ENCODE results near the gene VTN.

VTN gene, protein sequence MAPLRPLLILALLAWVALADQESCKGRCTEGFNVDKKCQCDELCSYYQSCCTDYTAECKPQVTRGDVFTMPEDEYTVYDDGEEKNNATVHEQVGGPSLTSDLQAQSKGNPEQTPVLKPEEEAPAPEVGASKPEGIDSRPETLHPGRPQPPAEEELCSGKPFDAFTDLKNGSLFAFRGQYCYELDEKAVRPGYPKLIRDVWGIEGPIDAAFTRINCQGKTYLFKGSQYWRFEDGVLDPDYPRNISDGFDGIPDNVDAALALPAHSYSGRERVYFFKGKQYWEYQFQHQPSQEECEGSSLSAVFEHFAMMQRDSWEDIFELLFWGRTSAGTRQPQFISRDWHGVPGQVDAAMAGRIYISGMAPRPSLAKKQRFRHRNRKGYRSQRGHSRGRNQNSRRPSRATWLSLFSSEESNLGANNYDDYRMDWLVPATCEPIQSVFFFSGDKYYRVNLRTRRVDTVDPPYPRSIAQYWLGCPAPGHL

DNA sequence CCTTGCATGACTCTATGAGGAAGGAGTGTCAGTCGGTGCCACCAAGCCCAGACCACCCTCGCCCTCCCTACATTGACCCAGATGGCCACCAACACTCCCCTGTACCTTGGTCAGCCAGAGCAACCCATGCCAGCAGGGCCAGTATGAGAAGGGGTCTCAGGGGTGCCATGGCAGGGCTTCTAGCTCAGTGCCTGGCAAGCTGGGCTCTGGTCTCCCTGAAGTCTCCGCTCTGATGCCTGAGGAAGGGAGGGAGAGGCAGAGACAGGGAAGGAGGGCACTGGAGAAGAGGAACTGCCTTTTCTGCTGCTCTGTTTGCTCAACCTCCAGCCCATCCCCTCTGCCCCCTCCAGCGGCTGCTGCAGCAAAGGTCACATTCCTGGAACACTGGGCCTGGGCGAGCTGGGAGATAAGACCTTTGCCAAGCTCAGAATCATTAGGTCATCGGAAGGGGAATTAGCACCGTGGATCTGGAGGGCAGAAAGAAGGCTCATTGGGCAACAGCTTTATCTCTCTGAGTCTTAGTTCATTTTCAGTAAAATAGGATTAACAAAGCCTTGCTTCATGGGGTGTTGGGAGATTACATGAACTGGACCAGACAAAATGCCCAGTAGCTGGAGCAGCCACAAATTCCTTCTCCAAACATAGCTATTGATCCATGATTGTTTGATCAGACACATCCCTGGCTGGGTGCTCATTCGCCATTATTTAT lies at the start of gene VTN:
Gene VTN (minus strand): TSS at position 273 of the 709 bp plus-strand sequence. CDS start 104 bp downstream, at position 169.
- peak; percentile 23 for DNase-seq (ENCODE audit: low spot score)

DNA sequence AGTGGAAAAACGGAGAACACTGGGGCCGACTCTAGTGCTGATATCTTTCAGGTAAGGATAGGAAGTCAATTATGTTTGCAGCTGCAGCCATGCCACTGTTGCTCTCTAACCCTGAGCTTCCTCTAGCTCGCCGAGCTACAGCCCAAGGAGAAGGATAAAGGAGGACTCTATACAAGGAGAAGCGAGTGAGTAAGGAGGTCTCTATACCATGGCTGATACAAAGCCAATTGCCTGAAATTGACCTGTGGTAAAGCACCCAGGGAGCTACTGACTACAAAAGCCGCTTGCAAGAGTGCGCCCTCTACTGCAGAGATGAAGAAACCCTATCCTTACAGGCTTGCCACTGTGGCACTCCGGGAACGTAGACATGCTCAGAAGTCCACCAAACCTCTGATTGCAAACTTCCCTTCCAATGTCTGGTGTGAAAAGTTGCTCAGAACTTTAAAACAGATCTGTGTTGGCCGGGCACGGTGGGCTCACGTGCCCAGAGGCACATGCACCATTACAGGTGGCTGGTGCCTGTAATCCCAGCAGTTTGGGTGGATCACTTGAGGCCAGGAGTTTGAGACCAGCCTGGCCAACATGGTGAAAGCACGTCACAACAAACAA lies 46.7 kb upstream of the VTN start:
- peak; percentile 76 for DNase-seq (ENCODE audit: low spot score)

DNA sequence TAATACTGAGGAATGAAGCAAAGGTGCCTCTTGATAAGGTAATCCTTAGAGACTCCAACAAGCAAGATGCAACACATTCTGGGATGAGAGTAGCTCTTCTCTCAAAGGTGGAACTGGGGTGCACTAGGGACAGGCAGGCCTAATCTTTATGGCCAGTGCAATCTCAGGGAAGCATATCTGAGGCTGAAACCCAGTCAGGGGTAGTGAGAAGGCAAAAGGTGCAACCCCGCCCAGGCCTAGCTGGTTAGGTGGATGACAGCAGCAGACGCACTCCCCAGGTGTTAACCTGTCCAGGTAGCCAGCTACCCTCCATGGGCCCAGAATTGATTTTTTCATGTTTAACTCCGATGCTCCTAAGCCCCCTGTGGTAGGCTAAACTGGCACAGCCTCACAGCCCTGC lies 45.8 kb upstream of the VTN start:
- no peak for DNase-seq (ENCODE audit: low spot score)

DNA sequence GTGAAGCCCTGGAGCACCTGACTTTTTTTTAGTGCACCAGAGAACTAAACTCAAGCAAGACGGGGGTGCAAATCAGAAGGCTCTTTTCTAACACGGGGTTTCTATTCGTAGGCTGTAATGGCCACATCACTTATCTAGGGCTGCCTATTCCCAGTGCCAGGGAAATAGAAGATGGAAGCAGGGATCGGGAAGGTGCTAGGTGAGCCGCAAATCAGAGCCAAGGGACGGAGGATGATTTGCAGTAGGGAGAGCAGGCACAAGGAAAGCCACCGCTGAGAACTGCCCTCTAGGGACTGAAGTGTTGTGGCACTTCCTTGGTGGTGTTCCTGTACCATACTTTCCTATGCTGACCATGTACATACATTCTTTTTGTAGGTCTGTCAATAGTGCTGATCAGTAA lies 43.7 kb upstream of the VTN start:
- no peak for DNase-seq (ENCODE audit: low spot score)

DNA sequence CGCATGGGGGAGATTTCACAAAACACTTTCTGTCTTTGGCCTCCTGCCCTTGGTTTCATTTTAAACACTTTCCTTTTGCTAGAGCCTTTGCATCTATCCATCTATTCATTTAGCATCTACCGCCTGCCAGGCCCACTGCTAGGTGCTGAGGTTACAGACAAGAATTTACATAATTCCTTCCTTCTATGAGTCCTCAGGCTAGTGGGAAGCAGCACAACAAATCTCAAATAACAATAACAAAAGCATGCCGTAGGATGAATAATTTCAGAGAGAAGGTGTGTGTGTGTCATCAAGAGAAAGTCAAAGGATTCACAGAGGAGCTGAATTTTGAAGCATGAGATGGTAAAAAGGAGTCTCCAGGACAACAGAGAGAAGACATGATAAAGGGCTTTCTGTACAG lies 42.0 kb upstream of the VTN start:
- DNase-seq (ENCODE audit: low spot score) = no peak

DNA sequence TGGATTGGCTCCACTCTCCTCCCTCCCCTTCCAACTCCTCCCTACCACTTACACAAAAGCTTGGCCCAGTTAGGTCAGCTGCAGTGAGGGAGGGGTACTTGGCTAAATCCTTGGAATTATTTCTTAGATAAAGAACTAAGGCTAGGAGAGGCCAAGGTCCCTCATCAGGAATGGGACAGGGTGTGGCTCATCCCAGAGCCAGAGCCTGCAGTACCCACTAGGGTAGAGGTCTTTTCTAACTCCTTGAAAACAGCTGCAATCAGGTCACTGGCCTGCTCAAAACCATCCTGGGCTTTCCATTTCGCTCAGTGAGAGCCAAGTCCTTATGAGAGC lies 37.8 kb upstream of the VTN start:
- DNase-seq (ENCODE audit: low spot score) = no peak

DNA sequence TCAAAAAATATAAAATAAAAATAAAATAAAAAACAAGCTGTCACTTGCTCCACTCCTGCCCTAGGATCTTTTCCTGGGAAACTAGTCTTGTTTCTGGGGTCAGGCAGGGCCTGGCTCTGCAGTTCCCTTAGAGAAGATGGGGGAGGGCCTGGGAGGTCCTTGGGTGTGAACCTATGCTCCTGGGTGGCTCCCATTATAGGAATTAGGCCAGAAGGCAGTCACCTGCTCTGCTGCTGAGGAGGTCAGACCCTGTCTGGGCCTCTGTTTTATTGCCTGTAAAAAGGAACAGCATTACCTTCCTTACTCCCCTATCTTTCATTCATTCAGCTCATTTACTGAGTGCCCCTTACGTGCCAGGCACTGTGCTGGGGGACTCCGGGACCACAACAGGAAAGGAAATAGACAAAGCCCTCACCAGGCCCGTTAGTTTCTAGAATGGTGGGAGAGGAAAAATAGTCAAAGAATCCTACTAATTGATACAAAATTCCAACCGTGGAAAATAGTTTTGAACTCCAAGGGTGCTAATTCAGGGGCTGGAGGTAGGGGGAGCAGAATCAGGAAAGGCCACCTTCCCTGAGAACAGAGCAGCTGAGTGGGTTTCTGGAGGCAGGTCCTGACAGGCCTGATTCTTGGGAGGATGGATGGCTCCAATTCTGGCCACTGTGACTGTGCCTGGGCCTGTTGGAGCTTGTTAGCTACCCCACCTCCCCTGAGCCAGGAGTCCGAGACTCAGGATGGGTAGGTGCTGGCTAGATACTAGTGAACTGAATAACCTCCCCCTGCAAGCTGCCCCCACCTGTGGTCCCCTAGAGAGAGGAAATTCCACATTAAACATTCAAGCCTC lies 37.2 kb upstream of the VTN start:
- no peak for DNase-seq (ENCODE audit: low spot score)

DNA sequence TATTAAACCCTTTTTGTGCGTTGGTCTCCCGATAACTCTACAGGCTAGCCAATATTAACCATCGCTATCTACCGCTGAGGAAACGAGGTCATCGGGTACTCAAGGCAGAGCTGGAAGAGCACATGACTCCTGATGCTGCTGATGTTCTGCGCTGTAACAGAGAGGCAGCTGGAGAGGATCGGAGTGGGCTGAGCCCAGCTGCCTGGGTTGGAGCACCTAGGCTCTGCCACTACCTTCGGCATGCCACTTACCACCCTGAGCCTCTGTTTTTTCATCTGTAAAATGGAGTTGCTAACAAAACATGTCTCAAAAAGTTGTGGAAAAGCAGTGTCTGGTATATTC lies 36.3 kb upstream of the VTN start:
- no peak for DNase-seq (ENCODE audit: low spot score)

DNA sequence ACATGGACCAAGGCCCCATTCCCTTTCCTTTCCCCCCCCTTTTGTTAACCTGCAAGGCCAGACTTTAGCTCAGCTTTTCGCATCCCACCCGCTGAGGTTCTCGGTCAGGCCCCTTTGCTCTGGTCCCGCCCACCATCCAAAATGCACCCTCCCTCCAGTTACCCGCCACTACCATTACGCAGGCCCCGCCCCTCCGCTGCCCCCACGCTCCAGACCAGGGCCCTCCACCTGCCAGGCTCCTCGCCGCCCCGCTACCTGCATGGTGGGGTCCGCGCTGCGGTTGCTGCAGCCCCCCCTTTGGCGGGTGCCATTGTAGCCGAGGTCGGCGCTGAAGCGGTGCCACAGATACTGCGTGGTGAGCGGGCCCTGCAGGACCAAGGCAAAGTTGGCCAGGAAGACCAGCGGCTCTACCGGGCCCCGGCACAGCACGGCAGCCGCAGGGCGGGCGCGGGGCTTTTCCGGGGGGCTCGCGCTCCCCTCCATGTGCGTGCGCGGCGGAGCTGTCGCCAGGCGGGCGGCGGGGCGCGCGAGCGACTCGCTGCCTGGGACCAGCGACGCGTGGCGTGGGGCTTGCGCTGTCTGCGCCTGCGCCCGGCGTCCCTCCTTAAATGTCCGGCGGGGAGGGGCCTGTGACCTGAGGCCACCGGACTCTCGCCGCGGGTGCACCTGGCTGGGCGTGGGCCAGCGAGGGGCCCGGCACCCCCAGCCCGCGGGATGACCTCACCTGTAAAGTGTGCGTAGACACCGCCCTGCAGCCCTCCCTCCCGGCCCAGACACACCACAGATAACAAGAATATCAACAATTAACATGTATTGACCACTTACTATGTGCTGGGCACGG lies 35.7 kb upstream of the VTN start, which contains the start of gene SLC46A1:
Gene SLC46A1 (minus strand): TSS at position 581 of the 841 bp plus-strand sequence. CDS start 98 bp downstream, at position 483.
- DNase-seq (ENCODE audit: low spot score) = peak; percentile 85

DNA sequence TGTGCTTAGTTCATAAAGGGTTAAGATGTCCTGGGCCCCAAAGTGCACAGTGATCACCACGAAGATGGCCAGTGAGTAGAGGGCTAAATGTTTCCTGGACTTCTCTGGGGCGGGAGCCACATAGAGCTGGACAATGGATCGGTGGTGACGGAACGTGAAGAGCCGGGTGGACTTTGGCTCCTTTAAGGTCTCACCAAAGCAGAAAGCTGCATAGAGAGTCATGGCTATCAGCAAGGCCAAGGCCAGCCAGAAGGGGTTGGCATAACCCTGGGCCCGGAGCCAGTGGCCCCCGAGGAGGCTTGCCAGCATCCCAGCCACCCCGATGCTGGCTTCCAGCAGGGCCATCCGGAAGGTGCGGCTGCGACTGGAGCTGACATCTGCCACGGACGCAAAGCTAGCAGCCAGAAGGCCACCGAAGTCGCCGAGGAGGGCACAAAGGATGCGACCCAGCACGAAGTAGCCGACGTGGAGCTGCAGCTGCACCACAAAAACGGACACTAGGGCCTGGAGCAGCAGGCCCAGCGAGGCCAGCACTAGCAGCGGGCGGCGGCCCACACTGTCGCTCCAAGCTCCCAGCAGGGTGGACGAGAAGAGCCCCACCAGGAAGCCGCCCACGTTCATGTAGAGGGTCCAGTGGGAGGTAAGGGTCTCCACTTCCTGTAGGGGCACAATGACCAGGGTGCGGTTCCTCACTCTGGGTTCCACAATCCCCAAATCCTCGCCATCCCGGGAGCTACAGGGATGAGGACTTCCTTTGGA lies 34.9 kb upstream of the VTN start:
- peak; percentile 60 for DNase-seq (ENCODE audit: low spot score)

DNA sequence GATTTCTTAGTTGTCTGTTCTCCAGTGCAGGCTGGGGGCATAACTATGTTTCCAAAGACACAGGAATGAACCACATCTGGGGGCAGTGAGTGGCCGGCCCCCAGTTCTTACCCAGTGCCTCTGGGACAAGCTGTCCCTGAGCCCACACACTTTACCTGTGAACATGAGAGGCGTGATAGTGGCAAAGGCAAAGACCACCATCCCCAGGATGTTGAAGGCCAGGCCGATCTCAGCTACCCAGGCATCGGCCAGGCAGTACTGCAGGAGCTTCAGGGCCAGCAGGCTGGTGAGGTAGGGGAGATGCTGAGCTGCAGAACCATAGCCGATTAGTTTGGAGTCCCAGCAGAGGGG lies 34.3 kb upstream of the VTN start:
- no peak for DNase-seq (ENCODE audit: low spot score)

DNA sequence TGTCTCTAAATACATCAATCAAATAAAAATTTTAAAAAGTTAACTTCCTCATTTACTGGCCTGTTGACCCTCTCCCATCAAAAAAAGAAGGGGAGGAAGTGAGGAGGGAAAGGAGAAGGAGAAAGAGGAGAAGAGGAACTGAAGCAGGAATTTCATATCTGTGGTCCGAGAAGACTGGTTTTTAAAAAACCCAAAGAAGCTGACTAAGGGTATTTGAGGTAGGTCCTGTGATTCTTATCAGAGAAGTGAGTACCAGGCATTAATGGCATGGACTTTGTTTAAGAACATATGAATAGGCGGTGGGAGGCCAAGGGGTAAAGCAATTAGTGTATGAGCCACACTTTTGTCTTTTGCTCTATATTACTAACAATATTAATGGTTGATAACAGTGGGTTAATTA lies 33.9 kb upstream of the VTN start:
- DNase-seq (ENCODE audit: low spot score) = no peak

DNA sequence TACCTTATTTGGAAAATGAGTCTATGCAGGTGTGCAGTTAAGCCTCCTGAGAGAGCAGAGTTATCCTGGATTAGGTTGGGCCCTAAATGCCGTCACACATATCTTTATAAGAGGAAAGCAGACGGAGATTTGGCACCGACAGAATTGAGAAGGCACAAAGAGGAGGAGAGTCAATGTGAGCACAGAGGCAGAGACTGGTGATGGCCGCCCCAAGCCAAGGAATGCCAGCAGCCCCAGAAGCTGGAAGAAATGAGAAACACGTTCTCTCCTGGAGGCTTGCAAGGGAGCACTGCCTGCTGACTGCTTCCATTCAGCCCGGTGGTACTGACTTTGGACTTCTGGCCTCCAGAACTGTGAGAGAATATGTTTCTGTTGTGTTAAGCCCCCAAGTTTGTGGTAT lies 32.7 kb upstream of the VTN start:
- no peak for DNase-seq (ENCODE audit: low spot score)

DNA sequence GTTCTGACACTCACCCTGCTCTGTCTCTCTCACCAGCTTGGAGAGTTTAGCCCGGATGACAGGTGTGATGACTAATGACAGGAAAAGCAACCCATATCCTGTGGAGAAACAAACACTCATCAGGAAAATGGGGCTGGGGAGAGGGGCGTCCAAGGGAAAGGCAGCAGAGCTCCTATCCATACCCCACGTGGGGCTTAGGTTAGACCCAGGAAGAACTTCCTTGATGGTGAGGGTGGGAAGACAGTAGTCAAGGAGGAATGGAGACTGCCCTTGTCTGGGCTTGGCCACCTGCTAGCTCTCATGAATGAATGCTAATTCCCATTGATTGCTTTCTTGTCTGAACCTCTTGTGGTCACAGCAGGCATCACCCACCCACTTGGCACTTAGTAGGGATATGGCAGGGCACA lies 32.1 kb upstream of the VTN start:
- no peak for DNase-seq (ENCODE audit: low spot score)

DNA sequence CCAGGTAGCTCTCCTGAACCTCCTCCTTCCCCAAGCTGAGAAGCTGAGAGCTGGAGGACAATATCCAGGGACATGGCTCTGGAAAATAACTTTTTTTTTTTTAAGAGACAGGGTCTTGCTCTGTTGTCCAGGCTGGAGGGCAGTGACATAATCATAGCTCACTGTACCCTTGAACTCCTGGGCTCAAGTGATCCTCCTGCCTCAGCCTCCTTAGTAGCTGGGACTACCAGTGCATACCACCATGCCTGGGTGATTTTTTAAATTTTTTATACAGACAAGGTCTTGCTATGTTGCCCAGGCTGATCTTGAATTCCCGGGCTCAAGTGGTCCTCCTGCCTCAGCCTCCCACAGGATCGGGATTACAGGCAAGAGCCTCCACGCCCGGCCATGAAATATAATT lies 29.7 kb upstream of the VTN start:
- no peak for DNase-seq (ENCODE audit: low spot score)

DNA sequence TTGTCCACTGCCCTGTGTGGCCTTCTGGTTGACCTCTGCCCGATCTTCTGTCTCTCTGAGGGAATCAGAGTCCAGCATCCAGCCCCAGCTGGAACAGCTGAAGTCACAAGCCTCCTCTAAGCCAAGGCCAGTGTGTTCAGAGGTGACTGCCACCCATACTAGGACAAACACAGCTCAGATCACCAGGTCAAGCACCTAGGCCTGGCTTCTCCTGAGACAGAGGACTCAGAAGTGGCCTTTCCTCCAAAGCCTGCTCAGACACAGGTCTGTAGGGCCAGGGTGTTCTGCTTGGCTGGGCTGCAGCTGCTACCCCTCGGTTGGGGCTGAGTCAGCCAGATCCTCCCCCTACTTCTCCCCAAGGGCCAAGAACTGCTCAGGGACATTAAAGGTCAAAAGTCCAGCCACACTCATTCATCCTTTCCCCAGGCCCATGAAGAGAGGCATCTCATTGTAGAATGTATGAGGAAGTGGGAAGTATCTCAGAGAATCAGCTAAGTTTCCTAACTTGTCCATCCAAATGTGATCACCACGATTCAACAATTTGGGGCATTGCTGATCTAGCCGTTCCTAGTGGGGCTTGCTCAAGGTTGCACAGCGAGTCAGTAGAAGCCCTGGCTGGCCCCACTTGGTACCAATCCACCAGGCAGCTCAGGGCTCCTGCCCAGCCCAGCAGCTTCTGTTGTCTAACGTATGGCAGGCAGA lies 28.3 kb upstream of the VTN start:
- no peak for DNase-seq (ENCODE audit: low spot score)

DNA sequence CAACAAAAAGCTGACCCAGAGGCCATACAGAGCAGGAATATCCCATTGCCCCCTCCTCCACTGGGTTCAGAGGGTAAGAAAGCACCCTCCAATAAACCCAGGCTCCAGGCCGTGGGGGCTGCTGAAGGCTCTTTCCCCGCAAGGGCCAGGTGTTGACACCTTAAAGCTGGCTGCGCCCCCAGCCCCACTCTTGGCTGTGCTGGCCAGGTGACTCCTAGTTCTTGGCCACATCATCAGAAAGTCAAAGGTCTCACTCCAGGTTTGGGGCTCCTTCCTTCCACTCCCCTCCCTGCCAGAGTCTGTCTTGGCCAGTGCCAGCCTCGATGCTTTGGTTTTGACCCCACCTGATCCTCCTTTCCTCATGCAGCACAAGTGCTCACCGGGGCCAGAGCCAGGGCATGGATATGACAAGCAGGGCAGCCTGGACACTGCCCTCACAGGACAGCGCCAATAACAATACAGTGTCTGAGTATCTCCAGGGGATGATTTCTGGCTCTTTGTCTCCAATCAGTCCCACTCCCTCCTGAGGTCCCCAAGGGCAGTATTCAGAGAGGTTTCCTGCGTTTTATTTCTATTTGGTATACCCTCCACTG lies 27.7 kb upstream of the VTN start:
- DNase-seq (ENCODE audit: low spot score) = no peak

DNA sequence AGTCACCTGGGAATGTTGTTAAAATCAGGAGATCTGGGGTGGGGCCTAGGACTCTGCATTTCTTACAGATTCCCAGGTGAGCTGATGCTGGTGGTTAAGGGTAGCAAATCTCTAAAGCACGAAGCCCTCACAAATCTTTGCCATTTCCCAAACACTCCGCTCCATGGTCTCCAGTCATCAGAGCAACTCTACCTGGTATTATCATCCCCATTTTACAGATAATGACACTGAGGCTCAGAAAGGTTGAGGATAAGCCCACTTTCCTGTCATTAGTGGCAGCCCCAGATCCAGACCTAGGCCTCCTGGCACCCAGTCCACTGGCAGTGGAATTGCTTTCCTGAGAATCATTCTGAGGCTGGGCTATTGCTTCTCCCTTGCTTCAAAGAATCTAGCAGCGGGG lies 27.2 kb upstream of the VTN start:
- DNase-seq (ENCODE audit: low spot score) = no peak

DNA sequence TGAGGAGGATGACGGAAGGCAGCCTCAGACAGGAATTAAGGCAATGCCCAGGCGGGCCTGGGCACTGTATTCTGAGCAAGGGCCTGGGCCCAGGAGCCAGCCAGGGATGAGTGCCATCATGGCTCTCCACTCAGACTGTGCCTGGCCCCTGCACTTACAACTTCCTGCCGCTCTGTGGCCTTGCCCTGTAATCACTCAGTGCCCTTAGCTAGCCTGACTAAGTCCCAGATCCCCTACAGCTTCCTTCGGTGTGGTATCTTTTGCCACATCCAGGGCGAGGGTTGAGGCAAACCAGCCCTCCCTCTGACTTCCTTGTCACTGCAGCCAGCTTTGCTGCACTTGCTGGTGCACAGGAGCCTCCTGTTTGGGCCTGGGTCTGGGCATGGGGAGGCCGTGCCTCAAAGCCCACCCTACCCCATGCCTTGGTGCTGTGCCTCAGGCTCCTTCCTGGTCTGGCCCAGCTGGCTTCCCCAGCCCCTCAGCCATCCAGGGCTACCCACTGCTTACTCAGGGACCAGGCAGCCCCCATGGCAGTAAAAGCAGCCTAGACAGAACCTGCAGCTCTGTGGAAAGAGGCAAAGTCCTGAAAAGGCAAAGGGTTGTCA lies 26.6 kb upstream of the VTN start:
- DNase-seq (ENCODE audit: low spot score) = no peak

Measured in AG20443 (cell line).